CD4-positive, alpha-beta T cell (primary cell): ENCODE results near the gene RANBP2. TPM values are rescaled to one million over a fixed set of nuclear protein-coding genes. Genes with fewer than 3 reads are reported as not detected.

ENCODE experiments used
- ATAC-seq: fragments of 200-7000 bp; cut with Tn5 transposase; one replicate; pipeline ENCODE4 v1.10.0; 2022; ENCODE audit warnings: mild to moderate bottlenecking; ENCODE audit not compliant: poor library complexity
- CTCF ChIA-PET: fragments of 350-600 bp; sonication (Branson Sonifier 250); formaldehyde crosslinking; loops from one replicate; lab custom pipeline; 2021; ENCODE audit warnings: antibody characterized with exemption, inconsistent platforms; lab: Charles Lee
- POLR2A ChIA-PET: fragments of 350-600 bp; sonication (Branson Sonifier 250); formaldehyde crosslinking; loops from one replicate; lab custom pipeline; 2021; ENCODE audit warnings: antibody characterized with exemption, inconsistent platforms; lab: Charles Lee
- DNase-seq, 14 experiments: peaks; one replicate each; pipeline ENCODE4 v3.0.0-alpha.2; 2013 to 2020; ENCODE audit warnings: mixed read lengths in 2 of 14
- H3K27ac ChIP-seq, 2 donors: one replicate each; pipeline versions ENCODE4 v1.5.1 to v1.7.0; 2013; ENCODE audit warnings: low read length in 2 of 2, low read depth in 1 of 2, mild to moderate bottlenecking in 1 of 2
- H3K27me3 ChIP-seq, 2 experiments: 1 replicate in 1 of 2; 2 replicates in 1 of 2; pipeline versions ENCODE4 v1.6.1 to v1.7.0; 2013; ENCODE audit warnings: low read length in 2 of 2, control low read depth in 1 of 2, mild to moderate bottlenecking in 1 of 2, moderate library complexity in 1 of 2; ENCODE audit not compliant: insufficient read depth in 2 of 2, control insufficient read depth in 1 of 2
- H3K36me3 ChIP-seq: one replicate; pipeline ENCODE4 v1.6.1; 2013; ENCODE audit warnings: low read length, control low read depth; ENCODE audit not compliant: insufficient read depth
- H3K4me1 ChIP-seq: one replicate; pipeline ENCODE4 v1.6.1; 2013; ENCODE audit warnings: low read length, control low read depth; ENCODE audit not compliant: insufficient read depth
- H3K4me3 ChIP-seq: one replicate; pipeline ENCODE4 v1.5.1; 2013; ENCODE audit warnings: mild to moderate bottlenecking, low read length, moderate library complexity
- H3K9me3 ChIP-seq, 2 experiments: 1 replicate in 1 of 2; 2 replicates in 1 of 2; pipeline versions ENCODE4 v1.6.1 to v1.7.0; 2013; ENCODE audit warnings: low read length in 2 of 2, mild to moderate bottlenecking in 2 of 2, control low read depth in 1 of 2, moderate library complexity in 1 of 2; ENCODE audit not compliant: control insufficient read depth in 1 of 2, insufficient read depth in 1 of 2
- H3K27ac Mint-ChIP-seq: one replicate; pipeline ENCODE4 v1.8.0; 2020; ENCODE audit warnings: mixed read lengths
- H3K27me3 Mint-ChIP-seq: one replicate; pipeline ENCODE4 v1.8.0; 2021; ENCODE audit warnings: mixed read lengths
- H3K36me3 Mint-ChIP-seq: one replicate; pipeline ENCODE4 v1.8.0; 2021; ENCODE audit warnings: low read depth, mixed read lengths
- H3K4me1 Mint-ChIP-seq: one replicate; pipeline ENCODE4 v1.8.0; 2021; ENCODE audit warnings: low read depth, mixed read lengths
- H3K4me3 Mint-ChIP-seq: one replicate; pipeline ENCODE4 v1.8.0; 2020; ENCODE audit warnings: mild to moderate bottlenecking, mixed read lengths
- H3K9me3 Mint-ChIP-seq: one replicate; pipeline ENCODE4 v1.8.0; 2020; ENCODE audit warnings: mixed read lengths
- intact Hi-C, 2 experiments: fragments of 100-400 bp; cut with DNase I in 1 of 2; cut with micrococcal nuclease in 1 of 2; formaldehyde crosslinking; loops; one replicate each; pipeline versions ENCODE4 v1.15.1 to v1.9.0; 2023 to 2025; cut with DNase I, micrococcal nuclease
- total RNA-seq, 174 experiments: library from RNA in 2 of 174; stranded (reverse) in 2 of 174; gene quantifications; one replicate each; pipeline ENCODE4 v1.2.3 and lab custom pipeline; 2021 to 2026
- TF ChIP-seq, protein P1 (sequence below): fragments of 200-600 bp; IDR thresholded peaks from one replicate; pipeline ENCODE4 v1.8.0; 2022; ENCODE audit warnings: antibody characterized with exemption, mild to moderate bottlenecking

RANBP2 gene
- total RNA-seq, 2 experiments from 2014 or later, result 182 to 186 TPM

GRCh38 chr2:108701208-108701607 lies 18.1 kb upstream of the RANBP2 start:
- Mint-ChIP-seq H3K4me1 (no peaks in the 10 kb centered on the region), H3K4me3 (no peak overlapping the region), H3K36me3 (no peaks in the 10 kb centered on the region), H3K27me3 (no peaks in the 10 kb centered on the region), H3K27ac (no peak overlapping the region), H3K9me3 (no peaks in the 10 kb centered on the region)
- Histone ChIP-seq H3K27ac (no peak overlapping the region), H3K9me3 (no peaks in the 10 kb centered on the region), H3K4me1 (no peaks in the 10 kb centered on the region), H3K27me3 (no peaks in the 10 kb centered on the region), H3K4me3 (no peak overlapping the region), H3K36me3 (no peaks in the 10 kb centered on the region)
- no peak for ATAC-seq
- POLR2A ChIA-PET, result no interaction called here
- DNase-seq, result no peak
- TF ChIP-seq, protein P1, sequence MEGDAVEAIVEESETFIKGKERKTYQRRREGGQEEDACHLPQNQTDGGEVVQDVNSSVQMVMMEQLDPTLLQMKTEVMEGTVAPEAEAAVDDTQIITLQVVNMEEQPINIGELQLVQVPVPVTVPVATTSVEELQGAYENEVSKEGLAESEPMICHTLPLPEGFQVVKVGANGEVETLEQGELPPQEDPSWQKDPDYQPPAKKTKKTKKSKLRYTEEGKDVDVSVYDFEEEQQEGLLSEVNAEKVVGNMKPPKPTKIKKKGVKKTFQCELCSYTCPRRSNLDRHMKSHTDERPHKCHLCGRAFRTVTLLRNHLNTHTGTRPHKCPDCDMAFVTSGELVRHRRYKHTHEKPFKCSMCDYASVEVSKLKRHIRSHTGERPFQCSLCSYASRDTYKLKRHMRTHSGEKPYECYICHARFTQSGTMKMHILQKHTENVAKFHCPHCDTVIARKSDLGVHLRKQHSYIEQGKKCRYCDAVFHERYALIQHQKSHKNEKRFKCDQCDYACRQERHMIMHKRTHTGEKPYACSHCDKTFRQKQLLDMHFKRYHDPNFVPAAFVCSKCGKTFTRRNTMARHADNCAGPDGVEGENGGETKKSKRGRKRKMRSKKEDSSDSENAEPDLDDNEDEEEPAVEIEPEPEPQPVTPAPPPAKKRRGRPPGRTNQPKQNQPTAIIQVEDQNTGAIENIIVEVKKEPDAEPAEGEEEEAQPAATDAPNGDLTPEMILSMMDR, result no peak
- CTCF ChIA-PET, result no interaction called here
- intact Hi-C loops, result no loop called here

GRCh38 chr2:108701806-108702205 lies 17.5 kb upstream of the RANBP2 start:
- no peak overlapping the region for H3K27ac Mint-ChIP-seq
- CTCF ChIA-PET, result no interaction called here
- ATAC-seq (no peak), DNase-seq (no peak)
- H3K4me1 Mint-ChIP-seq, result no peaks in the 10 kb centered on the region
- no peaks in the 10 kb centered on the region for H3K27me3 Mint-ChIP-seq
- intact Hi-C loops, result no loop called here
- Histone ChIP-seq H3K4me3 (no peak overlapping the region), H3K4me1 (no peaks in the 10 kb centered on the region), H3K36me3 (no peaks in the 10 kb centered on the region), H3K27me3 (no peaks in the 10 kb centered on the region), H3K9me3 (no peaks in the 10 kb centered on the region), H3K27ac (no peak overlapping the region)
- no peaks in the 10 kb centered on the region for H3K36me3 Mint-ChIP-seq
- TF ChIP-seq, protein P1, result no peak
- POLR2A ChIA-PET, result no interaction called here
- H3K9me3 Mint-ChIP-seq, result no peaks in the 10 kb centered on the region
- H3K4me3 Mint-ChIP-seq, result no peak overlapping the region

GRCh38 chr2:108704871-108705270 lies 14.4 kb upstream of the RANBP2 start:
- ATAC-seq (no peak), DNase-seq (no peak)
- TF ChIP-seq, protein P1, result no peak
- no peaks in the 10 kb centered on the region for H3K4me1 ChIP-seq
- H3K4me3 ChIP-seq, result no peak overlapping the region
- ChIA-PET CTCF (no interaction called here), POLR2A (no interaction called here)
- no peaks in the 10 kb centered on the region for H3K9me3 ChIP-seq
- H3K27me3 ChIP-seq, result no peaks in the 10 kb centered on the region
- Mint-ChIP-seq H3K9me3 (peaks cover 7% of the 10 kb centered on the region), H3K36me3 (no peaks in the 10 kb centered on the region), H3K27ac (no peak overlapping the region), H3K27me3 (no peaks in the 10 kb centered on the region), H3K4me1 (no peaks in the 10 kb centered on the region), H3K4me3 (no peak overlapping the region)
- no peaks in the 10 kb centered on the region for H3K36me3 ChIP-seq
- intact Hi-C loops, result no loop called here
- no peak overlapping the region for H3K27ac ChIP-seq
